MM.1S (cell line): ENCODE data around the gene PPM1F.

ENCODE experiments used
- DNase-seq: peaks from one replicate; pipeline ENCODE4 v3.0.0-alpha.2; 2015
- H2AFZ ChIP-seq: fragments of 300-600 bp; sonication (generic); 2 replicates; pipeline ENCODE4 v1.6.0; 2016; ENCODE audit warnings: antibody characterized with exemption, low read length
- H3F3A ChIP-seq: fragments of 300-600 bp; sonication (generic); 2 replicates; pipeline ENCODE4 v1.6.1; 2016; ENCODE audit warnings: mild to moderate bottlenecking, antibody characterized with exemption, low read length, moderate library complexity, mixed read lengths; ENCODE audit not compliant: insufficient read depth
- H3K27ac ChIP-seq: fragments of 300-600 bp; sonication (generic); 2 replicates; pipeline ENCODE4 v1.5.1; 2016; ENCODE audit warnings: mild to moderate bottlenecking, low read length
- H3K27me3 ChIP-seq: fragments of 300-600 bp; sonication (generic); replicated peaks from 2 replicates; pipeline ENCODE4 v1.6.0; 2016; ENCODE audit warnings: low read length; ENCODE audit not compliant: insufficient read depth
- H3K36me3 ChIP-seq: fragments of 300-600 bp; sonication (generic); replicated peaks from 2 replicates; pipeline ENCODE4 v1.6.1; 2016; ENCODE audit warnings: mild to moderate bottlenecking, low read length, mixed read lengths; ENCODE audit not compliant: insufficient read depth
- H3K4me1 ChIP-seq: fragments of 300-600 bp; sonication (generic); 2 replicates; pipeline ENCODE4 v1.6.1; 2016; ENCODE audit warnings: low read length, mixed read lengths
- H3K4me2 ChIP-seq: fragments of 300-600 bp; sonication (generic); 2 replicates; pipeline ENCODE4 v1.6.0; 2016; ENCODE audit warnings: low read depth, low read length
- H3K4me3 ChIP-seq: fragments of 300-600 bp; sonication (generic); 2 replicates; pipeline ENCODE4 v1.5.1; 2016; ENCODE audit warnings: low read length, mixed read lengths
- H3K79me2 ChIP-seq: fragments of 300-600 bp; sonication (generic); 2 replicates; pipeline ENCODE4 v1.6.1; 2016; ENCODE audit warnings: mixed run types, low read length, mixed read lengths
- H3K9ac ChIP-seq: fragments of 300-600 bp; sonication (generic); 2 replicates; pipeline ENCODE4 v1.6.1; 2016; ENCODE audit warnings: low read length, mixed read lengths
- H3K9me2 ChIP-seq: fragments of 300-600 bp; sonication (generic); replicated peaks from 2 replicates; pipeline ENCODE4 v1.6.1; 2016; ENCODE audit warnings: mild to moderate bottlenecking, low read length, mixed read lengths; ENCODE audit not compliant: insufficient read depth
- H3K9me3 ChIP-seq: fragments of 300-600 bp; sonication (generic); replicated peaks from 2 replicates; pipeline ENCODE4 v1.6.1; 2016; ENCODE audit warnings: mild to moderate bottlenecking, low read length, mixed read lengths; ENCODE audit not compliant: insufficient read depth
- H4K20me1 ChIP-seq: fragments of 300-600 bp; sonication (generic); 2 replicates; pipeline ENCODE4 v1.6.1; 2016; ENCODE audit warnings: mild to moderate bottlenecking, low read length, moderate library complexity, mixed read lengths; ENCODE audit not compliant: insufficient read depth
- EZH2 ChIP-seq: fragments of 300-600 bp; sonication (generic); optimal IDR thresholded peaks from 2 replicates; pipeline ENCODE3; 2017; ENCODE audit warnings: low read depth, mild to moderate bottlenecking, antibody characterized with exemption, low read length, mixed read lengths
- EZH2phosphoT487 ChIP-seq: fragments of 300-600 bp; sonication (generic); IDR thresholded peaks from 2 replicates; pipeline ENCODE4 v1.6.1; 2018; ENCODE audit warnings: antibody characterized with exemption, low read length
- TF ChIP-seq, protein P1 (sequence below): fragments of 300-600 bp; sonication (generic); IDR thresholded peaks from 2 replicates; pipeline ENCODE4 v1.5.1; 2016; ENCODE audit warnings: antibody characterized with exemption, low read length, mixed read lengths

Gene PPM1F

DNA sequence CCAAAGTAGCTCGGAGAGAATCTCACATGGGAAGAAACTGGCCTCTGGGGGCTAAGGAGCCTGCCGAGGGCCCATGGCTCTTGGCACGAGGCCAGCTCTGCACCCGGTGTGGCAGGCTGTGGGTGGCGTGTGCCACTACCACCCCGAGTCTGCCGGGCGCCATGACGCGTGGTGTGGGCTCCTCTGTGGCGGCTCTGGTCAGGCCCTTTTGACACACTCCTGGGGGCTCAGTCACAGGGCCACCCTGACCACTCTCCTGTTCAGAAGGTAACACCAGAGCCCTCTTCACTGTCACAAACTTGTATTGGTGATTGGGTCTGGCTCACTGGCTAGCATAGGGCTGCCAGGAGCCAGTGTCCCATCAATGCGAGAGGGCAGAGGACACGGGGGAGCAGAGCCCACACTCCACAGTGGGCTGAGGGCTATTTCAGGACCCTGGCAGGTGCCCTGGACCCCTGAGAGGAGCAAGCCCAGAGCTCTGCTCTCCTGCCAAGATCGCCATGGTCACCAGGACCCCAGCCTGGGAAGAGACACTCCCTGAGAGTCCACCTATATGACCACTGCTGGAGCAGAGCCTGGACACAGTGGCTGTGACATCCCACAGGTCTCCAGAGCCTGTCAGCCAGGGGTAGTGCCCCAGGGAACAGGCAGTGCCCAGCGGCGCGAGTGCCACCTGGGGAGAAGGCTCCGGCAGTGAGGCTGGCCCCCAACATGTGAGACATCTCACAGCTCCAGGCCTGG is 8.6 kb upstream of the PPM1F start:
- Histone ChIP-seq H3K79me2 (no peaks in the 10 kb centered on the region), H3K4me1 (no peaks in the 10 kb centered on the region), H3K9me3 (no peaks in the 10 kb centered on the region), H2AFZ (no peak overlapping the region), H3K27ac (no peak overlapping the region), H3F3A (no peaks in the 10 kb centered on the region), H3K4me2 (no peak overlapping the region), H4K20me1 (no peaks in the 10 kb centered on the region), H3K36me3 (no peaks in the 10 kb centered on the region), H3K9ac (no peak overlapping the region), H3K4me3 (no peak overlapping the region), H3K27me3 (no peaks in the 10 kb centered on the region), H3K9me2 (no peaks in the 10 kb centered on the region)
- TF ChIP-seq EZH2, result no peak
- no peak for TF ChIP-seq EZH2phosphoT487
- TF ChIP-seq, protein P1, sequence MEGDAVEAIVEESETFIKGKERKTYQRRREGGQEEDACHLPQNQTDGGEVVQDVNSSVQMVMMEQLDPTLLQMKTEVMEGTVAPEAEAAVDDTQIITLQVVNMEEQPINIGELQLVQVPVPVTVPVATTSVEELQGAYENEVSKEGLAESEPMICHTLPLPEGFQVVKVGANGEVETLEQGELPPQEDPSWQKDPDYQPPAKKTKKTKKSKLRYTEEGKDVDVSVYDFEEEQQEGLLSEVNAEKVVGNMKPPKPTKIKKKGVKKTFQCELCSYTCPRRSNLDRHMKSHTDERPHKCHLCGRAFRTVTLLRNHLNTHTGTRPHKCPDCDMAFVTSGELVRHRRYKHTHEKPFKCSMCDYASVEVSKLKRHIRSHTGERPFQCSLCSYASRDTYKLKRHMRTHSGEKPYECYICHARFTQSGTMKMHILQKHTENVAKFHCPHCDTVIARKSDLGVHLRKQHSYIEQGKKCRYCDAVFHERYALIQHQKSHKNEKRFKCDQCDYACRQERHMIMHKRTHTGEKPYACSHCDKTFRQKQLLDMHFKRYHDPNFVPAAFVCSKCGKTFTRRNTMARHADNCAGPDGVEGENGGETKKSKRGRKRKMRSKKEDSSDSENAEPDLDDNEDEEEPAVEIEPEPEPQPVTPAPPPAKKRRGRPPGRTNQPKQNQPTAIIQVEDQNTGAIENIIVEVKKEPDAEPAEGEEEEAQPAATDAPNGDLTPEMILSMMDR, result no peak
- DNase-seq, result no peak

DNA sequence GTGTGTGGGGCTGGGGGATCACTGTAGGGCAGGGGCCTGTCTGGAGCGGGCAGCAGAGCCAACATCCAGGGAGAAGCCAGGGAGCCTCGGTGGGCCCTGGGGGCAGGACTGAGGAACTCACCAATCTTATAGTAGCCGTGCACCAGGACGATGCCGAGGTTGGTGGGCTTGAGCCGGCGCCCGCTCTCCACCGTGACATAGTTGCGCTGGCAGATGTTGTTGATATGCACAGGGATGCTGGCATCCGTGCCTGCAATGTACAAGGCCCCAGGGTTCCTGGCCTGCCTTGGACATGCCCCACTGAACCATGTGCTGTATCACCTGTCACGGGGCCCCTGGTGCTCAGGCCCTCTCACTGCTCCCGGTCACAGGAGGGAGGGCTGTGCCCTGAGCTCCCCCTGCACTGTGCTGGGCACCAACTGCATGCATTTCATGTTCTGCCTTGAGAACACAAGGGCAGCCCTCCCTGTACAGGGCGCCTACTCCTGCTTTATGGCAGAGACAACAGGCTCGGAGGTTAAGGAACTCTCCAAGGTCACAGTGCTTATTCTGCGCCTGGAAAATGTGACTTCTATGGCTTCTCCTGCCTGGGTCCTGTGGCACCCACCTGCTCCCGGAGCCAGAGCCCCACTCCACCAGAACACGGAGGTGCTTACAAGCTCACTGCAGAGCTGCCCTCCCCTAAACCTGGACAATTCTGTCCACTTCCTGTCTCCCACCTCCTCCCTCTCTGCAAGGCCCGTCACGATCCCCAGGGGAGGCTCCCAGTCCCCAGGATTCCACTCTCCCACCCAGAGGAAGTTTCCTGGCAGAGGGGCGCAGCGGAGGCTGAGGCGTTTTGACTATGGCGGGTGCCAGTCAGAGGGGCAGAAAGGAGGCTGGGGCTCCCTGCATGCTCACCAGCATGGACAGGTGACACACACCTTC is 7.8 kb upstream of the PPM1F start:
- no peak overlapping the region for H3K27ac ChIP-seq
- no peaks in the 10 kb centered on the region for H3K9me3 ChIP-seq
- TF ChIP-seq EZH2, result no peak
- no peak overlapping the region for H2AFZ ChIP-seq
- H3K79me2 ChIP-seq, result no peaks in the 10 kb centered on the region
- no peaks in the 10 kb centered on the region for H3K36me3 ChIP-seq
- no peak overlapping the region for H3K9ac ChIP-seq
- H3K4me2 ChIP-seq, result no peak overlapping the region
- no peaks in the 10 kb centered on the region for H3K9me2 ChIP-seq
- no peaks in the 10 kb centered on the region for H3K27me3 ChIP-seq
- H4K20me1 ChIP-seq, result no peaks in the 10 kb centered on the region
- no peaks in the 10 kb centered on the region for H3F3A ChIP-seq
- H3K4me1 ChIP-seq, result no peaks in the 10 kb centered on the region
- H3K4me3 ChIP-seq, result no peak overlapping the region
- DNase-seq, result no peak

DNA sequence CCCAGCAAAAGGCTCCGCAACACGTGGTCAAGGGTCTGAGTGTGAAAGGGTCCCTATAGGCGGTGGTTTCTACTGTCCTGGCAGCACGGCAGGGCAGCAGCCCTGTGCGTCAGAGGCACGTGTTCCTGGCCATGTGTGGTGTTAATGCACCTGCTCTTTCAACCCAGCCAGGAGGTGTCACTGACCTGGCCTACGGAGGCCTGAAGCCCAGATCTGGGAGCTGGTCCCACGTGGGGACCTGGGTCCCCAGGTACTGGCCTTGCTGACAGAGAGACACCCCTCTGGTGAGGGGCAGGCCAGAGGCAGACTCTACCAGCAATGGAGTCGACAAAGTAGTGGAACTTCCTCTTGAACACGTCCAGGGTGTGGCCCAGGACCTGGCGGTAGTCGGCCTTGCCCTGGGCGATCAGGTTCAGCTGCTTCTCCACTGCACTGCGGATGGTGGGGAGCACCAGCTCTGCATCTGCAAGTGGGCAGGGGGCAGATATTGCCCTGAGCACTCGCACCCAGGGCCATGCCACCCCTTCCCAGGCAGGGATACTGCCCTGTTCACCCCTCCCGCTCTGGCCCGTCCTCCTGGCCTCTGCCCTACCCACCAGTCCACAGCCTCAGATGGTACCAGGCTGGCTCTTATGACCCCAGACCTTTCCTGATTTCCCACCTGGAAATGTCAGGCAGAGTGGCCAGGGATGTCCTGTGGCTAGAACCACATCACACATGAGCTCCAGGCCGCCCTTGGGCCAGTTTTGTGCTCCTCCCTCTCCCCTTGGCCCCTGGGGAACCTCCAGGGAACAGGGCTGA is 6.8 kb upstream of the PPM1F start:
- DNase-seq, result no peak
- Histone ChIP-seq H3K4me3 (no peak overlapping the region), H3K4me1 (no peaks in the 10 kb centered on the region), H4K20me1 (no peaks in the 10 kb centered on the region), H3K79me2 (no peaks in the 10 kb centered on the region), H3K9ac (no peak overlapping the region), H3K9me3 (no peaks in the 10 kb centered on the region), H3F3A (no peaks in the 10 kb centered on the region), H3K36me3 (no peaks in the 10 kb centered on the region), H2AFZ (no peak overlapping the region), H3K27ac (no peak overlapping the region), H3K4me2 (no peak overlapping the region), H3K9me2 (no peaks in the 10 kb centered on the region), H3K27me3 (no peaks in the 10 kb centered on the region)
- no peak for TF ChIP-seq EZH2
- TF ChIP-seq, protein P1, result no peak
- TF ChIP-seq EZH2phosphoT487, result no peak
